GM21526 (cell line): ENCODE data around the gene HABP2.

Experiments
- ATAC-seq: cut with Tn5 transposase; IDR thresholded peaks from one replicate; pipeline ENCODE4 v1.9.1; 2021; ENCODE audit warnings: moderate library complexity; ENCODE audit not compliant: unreplicated experiment, low FRiP score

HABP2 gene

DNA sequence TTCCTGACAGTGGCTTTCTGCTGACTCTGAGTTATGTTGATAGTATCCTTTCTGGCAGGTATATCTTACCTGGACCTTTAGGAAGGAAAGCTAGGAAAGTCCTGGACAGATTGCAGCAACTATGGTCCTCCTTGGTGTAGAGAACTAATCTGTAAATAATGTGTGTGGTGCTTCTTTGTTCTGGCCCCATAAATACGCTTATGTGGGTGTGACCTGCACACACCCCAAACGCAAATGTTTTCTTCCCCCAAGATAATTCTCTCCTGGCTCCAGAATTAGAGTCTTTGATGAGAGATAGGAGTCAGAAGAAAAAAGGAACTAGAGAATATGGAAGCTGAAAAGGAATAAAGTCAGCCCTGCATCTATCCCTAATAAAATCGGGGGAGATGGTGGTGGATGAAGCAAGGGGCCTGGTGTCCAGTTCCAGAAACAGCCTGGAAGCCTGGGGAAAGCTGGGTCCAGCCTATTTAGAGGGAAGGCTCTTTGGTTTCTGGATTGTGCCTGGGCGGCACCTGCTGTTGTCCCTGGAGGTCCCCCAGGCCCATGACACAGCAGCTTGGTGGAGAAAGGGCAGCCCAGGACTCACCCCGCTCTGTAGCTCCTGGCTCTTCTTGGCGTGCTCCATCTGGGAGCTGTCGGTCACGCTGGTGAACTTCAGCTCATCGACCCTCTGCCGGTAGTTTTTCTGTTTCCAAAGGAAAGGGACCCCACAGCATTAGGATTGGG lies 72.8 kb downstream of the HABP2 start:
- no peak for ATAC-seq

- no peak for ATAC-seq
Measured at GRCh38 chr10:113626809-113627355, 74.0 kb downstream of the HABP2 start.

- ATAC-seq, result no peak
Measured at GRCh38 chr10:113627836-113628235, 75.0 kb downstream of the HABP2 start.

DNA sequence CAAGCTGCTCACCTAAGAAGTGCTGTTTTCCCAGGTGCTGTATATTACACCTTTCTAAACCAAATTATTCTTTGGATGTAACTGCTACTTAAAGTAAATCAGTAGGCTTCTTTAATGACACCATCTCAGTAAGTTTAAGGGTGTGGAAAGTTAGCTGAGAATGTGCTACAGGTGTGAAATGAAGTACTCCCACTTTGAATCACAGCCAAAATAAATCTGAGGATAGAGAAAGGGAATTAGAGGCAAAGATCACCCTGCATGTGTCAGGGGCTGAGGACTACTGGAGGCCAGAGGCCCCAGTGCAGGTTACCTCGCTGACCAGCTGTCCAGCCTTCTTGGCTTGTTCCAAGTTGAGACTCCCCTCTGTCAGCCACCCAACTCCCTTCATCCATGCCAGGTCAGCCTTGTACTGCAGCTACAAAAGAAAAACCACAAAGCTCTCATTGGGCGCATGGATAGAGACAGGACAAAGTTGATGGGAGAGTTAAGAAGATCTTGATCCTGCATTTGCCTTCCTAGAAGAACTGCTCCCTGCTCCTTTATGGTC lies 75.8 kb downstream of the HABP2 start:
- ATAC-seq, result no peak

DNA sequence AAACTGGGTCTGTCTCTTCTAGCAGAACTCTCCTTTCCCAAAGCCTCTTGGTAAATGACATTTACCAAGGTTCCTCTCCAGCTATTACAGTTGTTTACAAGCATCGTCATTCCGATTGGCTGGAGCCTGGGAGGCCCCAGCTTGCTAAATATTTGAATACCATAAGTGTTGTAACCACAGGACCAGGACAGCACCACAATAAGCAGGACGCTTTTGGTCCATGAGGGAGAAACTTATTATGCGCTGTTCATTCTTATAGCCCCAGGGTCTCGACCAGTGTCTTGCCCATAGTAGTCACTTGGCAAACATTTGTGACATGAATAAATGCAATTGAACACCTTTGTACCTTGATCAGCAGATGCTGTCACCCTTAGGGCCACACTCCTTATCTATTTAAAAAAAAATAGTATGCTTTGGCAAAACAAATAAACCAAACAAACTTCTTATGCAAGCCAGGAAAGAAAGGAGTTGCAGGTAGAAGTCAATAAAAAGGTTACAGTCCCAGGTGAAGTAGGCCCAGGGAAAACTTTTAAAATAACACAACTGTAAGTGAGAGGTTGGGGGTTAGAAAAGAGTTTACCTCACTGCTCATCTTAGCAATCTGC lies 78.2 kb downstream of the HABP2 start:
- ATAC-seq, result no peak

- no peak for ATAC-seq
Measured at GRCh38 chr10:113631684-113632367, 79.0 kb downstream of the HABP2 start.
